ENCODE data around the gene CSRP3. TPM values are rescaled to one million over a fixed set of nuclear protein-coding genes. Genes with fewer than 3 reads are reported as not detected.

CSRP3 gene
- total and polyA plus RNA-seq, 2 experiments from 2014 or later, result not detected

GRCh38 chr11:19204836-19205235, 3.1 kb upstream of the CSRP3 start:
- H3K9me2 ChIP-seq (ENCODE audit: insufficient read depth), result no peaks in the 10 kb centered on the region
- H3K4me3 Mint-ChIP-seq, result no peak overlapping the region
- no peaks in the 10 kb centered on the region for H3F3A ChIP-seq (replicated peaks; ENCODE audit: low read depth)
- H3K4me1 Mint-ChIP-seq, result peaks cover 10% of the 10 kb centered on the region; the same call in 2 of the 3 replicates
- ATAC-seq (no peak), DNase-seq (ENCODE audit: low spot score) (no peak)
- no peak overlapping the region for H3K4me2 ChIP-seq
- no peaks in the 10 kb centered on the region for H3K79me2 ChIP-seq (replicated peaks; ENCODE audit: insufficient read depth)
- no peak overlapping the region for H2AFZ ChIP-seq
- H3K27ac ChIP-seq (ENCODE audit: low read depth), result no peak overlapping the region
- H3K4me3 ChIP-seq, result no peak overlapping the region
- H4K20me1 ChIP-seq (replicated peaks; ENCODE audit: insufficient read depth), result no peaks in the 10 kb centered on the region
- H3K36me3 ChIP-seq (ENCODE audit: insufficient read depth), result 0 out of 2 replicates have a peak, but pooled peaks cover 3% of the 10 kb centered on the region
- TF ChIP-seq NANOG (IDR thresholded peaks at IDR 0.05; ENCODE audit: borderline replicate concordance) (no peak), JUNB (IDR thresholded peaks at IDR 0.05; ENCODE audit: unreplicated experiment) (no peak), ETS1 (IDR thresholded peaks at IDR 0.05) (no peak), STAT1 (IDR thresholded peaks at IDR 0.05; ENCODE audit: unreplicated experiment) (no peak), ZNF462 (CRISPR knock-in tag; IDR thresholded peaks at IDR 0.05) (no peak), ZNF331 (CRISPR knock-in tag; IDR thresholded peaks at IDR 0.05; ENCODE audit: low read depth) (no peak), EZH2 (IDR thresholded peaks at IDR 0.05; ENCODE audit: low read depth, unreplicated experiment) (no peak), ZNF114 (CRISPR knock-in tag; IDR thresholded peaks at IDR 0.05) (no peak), REST (IDR thresholded peaks at IDR 0.05; ENCODE audit: unreplicated experiment) (no peak), EZH2phosphoT487 (IDR thresholded peaks at IDR 0.05; ENCODE audit: unreplicated experiment) (no peak), CTCF (conservative IDR thresholded peaks at IDR 0.05; ENCODE audit: low read depth in 2 of 2) (no peak), POLR2AphosphoS5 (IDR thresholded peaks at IDR 0.05; ENCODE audit: low read depth) (no peak), CREB1 (CRISPR knock-in tag; IDR thresholded peaks at IDR 0.05; ENCODE audit: low read depth) (no peak)
- H3K27me3 Mint-ChIP-seq (ENCODE audit: insufficient read depth, low read depth, poor library complexity), result no peaks in the 10 kb centered on the region
- H3K36me3 Mint-ChIP-seq (ENCODE audit: low read depth), result no peaks in the 10 kb centered on the region
- no peaks in the 10 kb centered on the region for H3K4me1 ChIP-seq (ENCODE audit: insufficient read depth)
- H3K27me3 ChIP-seq (ENCODE audit: insufficient read depth), result no peaks in the 10 kb centered on the region
- H3K9me3 Mint-ChIP-seq, result no peaks in the 10 kb centered on the region
- H3K27ac Mint-ChIP-seq, result no peak overlapping the region
